ENCODE results near the gene NRL.

GRCh38 chr14:24139272-24139934 is 24.7 kb upstream of the NRL start:
- TF ChIP-seq CTCF (conservative IDR thresholded peaks at IDR 0.05; ENCODE audit: low read length), result peak; percentile 26
- TF ChIP-seq EZH2phosphoT487 (IDR thresholded peaks at IDR 0.05; ENCODE audit: borderline replicate concordance), result no peak
